ENCODE data around the gene NRXN3.

DNA sequence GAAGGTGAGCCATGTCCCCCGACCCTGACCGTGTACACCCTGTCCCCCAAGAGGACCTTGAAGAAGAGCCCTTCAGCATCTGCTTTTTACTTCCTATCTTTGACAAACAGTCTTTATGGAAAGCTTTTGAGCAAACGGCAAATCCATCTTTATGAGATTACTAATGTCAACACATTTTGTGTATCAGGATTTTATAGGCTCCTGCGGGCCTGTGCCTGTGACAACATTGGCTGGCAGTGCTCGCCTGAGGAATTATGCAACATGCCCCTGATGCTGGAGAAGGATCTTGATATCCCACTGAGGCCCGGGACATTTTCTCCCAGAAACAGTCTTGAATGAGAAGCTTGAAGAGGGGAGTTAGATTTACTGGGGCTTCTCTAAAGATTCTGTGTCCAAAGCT, 416.5 kb downstream of the NRXN3 start:
- TF ChIP-seq CTCF (conservative IDR thresholded peaks at IDR 0.05) (no peak), EZH2 (IDR thresholded peaks at IDR 0.05; ENCODE audit: low read depth) (no peak)

Data from PC-9 (cell line).